Mucosa of rectum (tissue), 2 donors: ENCODE results near the gene NRXN3.

Experiments
- H3K27ac ChIP-seq, 2 donors: one replicate each; pipeline ENCODE4 v1.7.0; 2013; ENCODE audit warnings: inconsistent platforms in 2 of 2, low read depth in 2 of 2, low read length in 2 of 2
- H3K27me3 ChIP-seq, 2 donors: one replicate each; pipeline ENCODE4 v1.7.0; 2013; ENCODE audit warnings: low read length in 2 of 2; ENCODE audit not compliant: control insufficient read depth in 2 of 2, insufficient read depth in 2 of 2
- H3K36me3 ChIP-seq, 2 donors: one replicate each; pipeline ENCODE4 v1.7.0; 2013; ENCODE audit warnings: low read length in 2 of 2; ENCODE audit not compliant: control insufficient read depth in 2 of 2, insufficient read depth in 2 of 2
- H3K4me1 ChIP-seq, 2 donors: one replicate each; pipeline ENCODE4 v1.7.0; 2013; ENCODE audit warnings: low read length in 2 of 2, mild to moderate bottlenecking in 1 of 2; ENCODE audit not compliant: control insufficient read depth in 2 of 2, insufficient read depth in 2 of 2
- H3K4me3 ChIP-seq, 2 donors: one replicate each; pipeline ENCODE4 v1.7.0; 2013; ENCODE audit warnings: low read length in 2 of 2
- H3K9ac ChIP-seq, 2 donors: one replicate each; pipeline ENCODE4 v1.7.0; 2013; ENCODE audit warnings: low read length in 2 of 2, low read depth in 1 of 2, mild to moderate bottlenecking in 1 of 2
- H3K9me3 ChIP-seq, 2 donors: one replicate each; pipeline ENCODE4 v1.7.0; 2013; ENCODE audit warnings: low read length in 2 of 2; ENCODE audit not compliant: control insufficient read depth in 2 of 2
- donor health status: healthy.
- donor health status: Normal muscosa, but diverticular disease.

NRXN3 gene

DNA sequence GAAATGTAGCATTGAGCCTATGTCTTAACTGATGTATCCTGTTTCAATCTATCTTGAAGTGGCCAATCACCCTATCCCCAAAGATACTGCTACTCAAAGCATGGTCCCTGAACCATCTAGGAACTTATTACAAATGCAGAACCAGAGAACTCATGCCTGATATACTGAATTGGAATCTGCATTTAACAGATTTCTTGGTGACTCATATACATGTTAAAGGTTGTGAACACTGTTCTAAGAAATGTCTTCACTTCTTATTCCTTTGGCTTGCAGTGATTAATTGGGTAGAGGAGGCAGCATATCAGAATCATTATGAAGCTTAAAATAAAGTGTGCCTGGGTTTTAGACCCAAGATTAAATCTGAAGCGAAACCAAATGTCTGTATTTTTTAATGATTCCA is 1245.6 kb downstream of the NRXN3 start:
- no peaks in the 10 kb centered on the region for H3K36me3 ChIP-seq
- no peaks in the 10 kb centered on the region for H3K27me3 ChIP-seq
- H3K9ac ChIP-seq: no peak overlapping the region
- H3K4me3 ChIP-seq: no peak overlapping the region
- H3K9me3 ChIP-seq: no peaks in the 10 kb centered on the region
- no peak overlapping the region for H3K27ac ChIP-seq
- H3K4me1 ChIP-seq: peaks cover 0 to 1% of the 10 kb centered on the region in 2 donors

GRCh38 chr14:79417961-79418360 is 1247.8 kb downstream of the NRXN3 start:
- Histone ChIP-seq H3K4me1 (peaks cover 0 to 3% of the 10 kb centered on the region in 2 donors), H3K27ac (no peak overlapping the region), H3K9ac (no peak overlapping the region)

DNA sequence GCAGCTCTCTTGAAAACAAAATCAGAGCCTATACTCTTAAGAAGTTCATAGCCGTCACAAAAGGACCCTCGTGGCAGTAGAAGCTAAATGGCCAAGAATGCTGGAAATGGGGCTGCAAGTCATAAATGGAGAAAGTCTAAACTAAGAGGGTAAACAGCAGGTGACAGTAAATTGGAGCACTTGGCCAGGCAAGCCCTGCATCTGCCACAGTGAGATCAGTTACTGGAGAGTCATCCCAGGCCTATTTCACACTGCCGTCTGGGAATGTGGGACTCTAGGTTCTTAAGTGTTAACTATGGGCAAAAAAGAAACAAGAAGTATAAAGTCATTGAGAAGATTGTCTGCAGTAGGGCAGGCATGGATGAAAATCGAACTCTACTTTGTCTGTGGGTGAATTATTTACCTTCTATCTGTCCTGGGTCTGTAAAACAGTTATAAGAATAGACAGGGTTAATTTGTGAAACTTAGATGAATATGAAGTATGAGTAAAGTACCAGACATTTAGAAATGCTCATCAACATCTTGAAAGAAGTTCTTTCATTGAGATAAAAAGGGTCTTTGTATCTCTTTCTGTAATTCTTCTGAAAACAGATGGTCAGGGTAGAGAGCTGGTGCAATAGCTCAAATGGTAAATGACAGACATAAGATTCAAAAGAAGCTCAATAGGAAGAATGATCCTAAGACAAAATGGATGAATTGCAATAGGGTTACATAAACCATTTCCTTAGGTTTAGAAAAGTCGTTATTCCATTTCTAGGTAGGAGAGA is 1248.7 kb downstream of the NRXN3 start:
- Histone ChIP-seq H3K36me3 (no peaks in the 10 kb centered on the region), H3K27ac (no peak overlapping the region), H3K9ac (no peak overlapping the region), H3K4me1 (peaks cover 0 to 3% of the 10 kb centered on the region in 2 donors), H3K9me3 (no peaks in the 10 kb centered on the region), H3K4me3 (no peak overlapping the region), H3K27me3 (no peaks in the 10 kb centered on the region)

More at GRCh38 chr14:79417961-79418360, 1247.8 kb downstream of the NRXN3 start:
- Histone ChIP-seq H3K4me3 (no peak overlapping the region), H3K36me3 (no peaks in the 10 kb centered on the region), H3K9me3 (no peaks in the 10 kb centered on the region), H3K27me3 (no peaks in the 10 kb centered on the region)

DNA sequence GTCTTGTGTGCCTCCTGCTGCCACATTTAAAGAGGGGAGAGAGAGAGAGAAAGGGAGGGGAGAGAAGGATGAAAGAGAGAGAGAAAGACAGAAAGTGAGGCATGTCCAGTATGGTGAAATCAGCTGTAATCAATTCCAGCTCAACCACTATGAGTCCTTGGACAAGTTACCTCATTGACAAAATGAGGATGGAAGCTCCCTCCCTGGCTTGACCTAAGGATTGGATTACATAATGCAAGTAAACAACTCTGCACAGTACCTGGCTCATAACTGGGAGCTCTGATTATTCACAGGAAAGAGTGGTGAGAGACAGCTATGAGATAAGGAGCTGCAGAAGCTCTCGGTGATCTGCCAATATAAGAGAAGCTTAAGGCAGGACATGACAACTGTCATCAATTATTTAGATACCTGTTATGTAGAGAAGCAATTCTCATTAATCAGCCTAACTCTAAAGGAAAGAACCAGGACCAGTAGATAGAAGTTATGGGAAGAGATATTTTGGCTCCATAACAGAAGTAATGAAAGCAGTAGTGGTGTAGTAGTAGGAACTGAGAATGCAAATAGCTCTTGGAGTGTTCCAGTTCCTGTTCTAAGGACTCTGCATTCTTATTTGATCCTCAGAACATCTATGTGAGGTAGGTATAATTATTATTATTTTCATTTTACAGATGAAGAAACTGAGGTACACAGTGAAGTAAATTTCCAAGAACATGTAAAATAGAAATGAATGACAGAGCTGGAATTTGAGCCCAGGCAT is 1249.6 kb downstream of the NRXN3 start:
- peaks cover 0 to 3% of the 10 kb centered on the region in 2 donors for H3K4me1 ChIP-seq
- no peak overlapping the region for H3K9ac ChIP-seq
- no peak overlapping the region for H3K27ac ChIP-seq
- H3K36me3 ChIP-seq: no peaks in the 10 kb centered on the region
- no peak overlapping the region for H3K4me3 ChIP-seq
- H3K9me3 ChIP-seq: no peaks in the 10 kb centered on the region
- H3K27me3 ChIP-seq: no peaks in the 10 kb centered on the region

DNA sequence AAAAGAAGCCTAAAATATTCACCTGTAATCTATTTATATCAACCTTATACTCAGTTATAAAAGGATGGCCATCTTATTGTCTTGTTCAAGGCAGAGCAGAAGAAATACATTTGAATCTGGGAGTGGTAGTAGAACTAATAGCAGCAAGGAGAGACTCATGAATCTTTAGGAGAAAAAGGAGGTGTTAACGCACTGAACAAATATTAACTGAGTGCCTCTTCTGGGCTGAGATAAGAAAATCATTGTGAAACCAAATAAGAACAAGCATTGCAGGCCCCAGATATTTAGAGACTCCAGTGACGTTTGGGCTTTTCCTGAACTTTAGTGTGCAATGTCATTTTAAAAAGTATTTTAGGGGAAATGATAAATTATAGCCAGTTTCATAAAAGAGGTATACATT is 1250.6 kb downstream of the NRXN3 start:
- Histone ChIP-seq H3K27me3 (no peaks in the 10 kb centered on the region), H3K36me3 (no peaks in the 10 kb centered on the region), H3K9me3 (no peaks in the 10 kb centered on the region), H3K27ac (no peak overlapping the region), H3K4me3 (no peak overlapping the region), H3K9ac (no peak overlapping the region), H3K4me1 (peaks cover 0 to 5% of the 10 kb centered on the region in 2 donors)

GRCh38 chr14:79421811-79422210 is 1251.6 kb downstream of the NRXN3 start:
- Histone ChIP-seq H3K9ac (no peak overlapping the region), H3K4me3 (no peak overlapping the region), H3K4me1 (peaks cover 0 to 10% of the 10 kb centered on the region in 2 donors), H3K27ac (no peak overlapping the region), H3K9me3 (no peaks in the 10 kb centered on the region), H3K36me3 (no peaks in the 10 kb centered on the region), H3K27me3 (no peaks in the 10 kb centered on the region)

- no peak overlapping the region for H3K9ac ChIP-seq
- H3K4me1 ChIP-seq: peaks cover 0 to 10% of the 10 kb centered on the region in 2 donors
- H3K36me3 ChIP-seq: no peaks in the 10 kb centered on the region
- H3K9me3 ChIP-seq: no peaks in the 10 kb centered on the region
- no peaks in the 10 kb centered on the region for H3K27me3 ChIP-seq
- H3K27ac ChIP-seq: no peak overlapping the region
- no peak overlapping the region for H3K4me3 ChIP-seq
Measured at GRCh38 chr14:79424462-79424861, 1254.3 kb downstream of the NRXN3 start.

GRCh38 chr14:79426103-79426755 is 1256.1 kb downstream of the NRXN3 start:
- H3K27me3 ChIP-seq: no peaks in the 10 kb centered on the region
- no peak overlapping the region for H3K4me3 ChIP-seq
- no peak overlapping the region for H3K27ac ChIP-seq
- H3K36me3 ChIP-seq: no peaks in the 10 kb centered on the region
- H3K9me3 ChIP-seq: no peaks in the 10 kb centered on the region
- no peak overlapping the region for H3K9ac ChIP-seq
- H3K4me1 ChIP-seq: peaks cover 0 to 7% of the 10 kb centered on the region in 2 donors

- no peak overlapping the region for H3K4me3 ChIP-seq
- H3K4me1 ChIP-seq: no peaks in the 10 kb centered on the region
- no peaks in the 10 kb centered on the region for H3K36me3 ChIP-seq
- no peaks in the 10 kb centered on the region for H3K27me3 ChIP-seq
- H3K9ac ChIP-seq: no peak overlapping the region
- no peak overlapping the region for H3K27ac ChIP-seq
- H3K9me3 ChIP-seq: no peaks in the 10 kb centered on the region
Measured at GRCh38 chr14:79432640-79433039, 1262.5 kb downstream of the NRXN3 start.

DNA sequence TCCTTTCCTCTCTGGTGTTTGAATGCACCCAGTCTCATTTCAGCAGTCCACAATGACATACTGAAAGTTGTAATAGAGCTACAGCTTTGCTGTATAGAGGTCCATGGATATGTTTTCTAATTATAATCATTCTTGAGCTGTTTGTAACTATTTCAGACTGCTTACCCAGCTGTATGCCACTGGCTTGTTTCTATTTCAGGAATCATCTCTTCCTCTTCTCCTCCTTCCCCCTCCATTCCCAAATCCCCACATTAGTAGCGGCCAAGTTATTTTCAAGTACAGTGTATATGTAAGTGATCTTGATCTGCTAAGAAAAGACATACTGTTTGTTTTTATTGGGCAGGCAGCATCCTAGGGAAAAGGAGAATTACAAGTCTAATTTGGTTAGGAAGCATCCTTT is 1266.2 kb downstream of the NRXN3 start:
- no peak overlapping the region for H3K9ac ChIP-seq
- H3K4me1 ChIP-seq: no peaks in the 10 kb centered on the region
- no peaks in the 10 kb centered on the region for H3K9me3 ChIP-seq

More for the DNA sequence above, 1266.2 kb downstream of the NRXN3 start:
- no peak overlapping the region for H3K4me3 ChIP-seq
- no peak overlapping the region for H3K27ac ChIP-seq
- no peaks in the 10 kb centered on the region for H3K36me3 ChIP-seq
- no peaks in the 10 kb centered on the region for H3K27me3 ChIP-seq
